Liver (tissue), 9 donors: ENCODE data around the gene COX7B. TPM values are rescaled to one million over a fixed set of nuclear protein-coding genes. Genes with fewer than 3 reads are reported as not detected.

Source experiments
- DNase-seq: peaks from one replicate; pipeline ENCODE4 v3.0.0-alpha.2; 2017; ENCODE audit warnings: low spot score
- H3K27ac ChIP-seq, 2 donors: one replicate each; pipeline ENCODE4 v1.7.0; 2013; ENCODE audit warnings: inconsistent platforms in 2 of 2, low read length in 2 of 2, control low read depth in 1 of 2, low read depth in 1 of 2, mild to moderate bottlenecking in 1 of 2
- H3K27me3 ChIP-seq, 4 donors: one replicate each; pipeline versions ENCODE4 v1.6.1 to v1.7.0; 2013; ENCODE audit warnings: low read length in 3 of 4, inconsistent platforms in 1 of 4, mild to moderate bottlenecking in 1 of 4, moderate library complexity in 1 of 4; ENCODE audit not compliant: control insufficient read depth in 4 of 4, insufficient read depth in 4 of 4
- H3K36me3 ChIP-seq, 4 donors: one replicate each; pipeline versions ENCODE4 v1.6.1 to v1.7.0; 2013; ENCODE audit warnings: low read length in 3 of 4, mild to moderate bottlenecking in 3 of 4, low read depth in 1 of 4, moderate library complexity in 1 of 4; ENCODE audit not compliant: control insufficient read depth in 4 of 4, insufficient read depth in 3 of 4
- H3K4me1 ChIP-seq, 4 donors: one replicate each; pipeline versions ENCODE4 v1.6.1 to v1.7.0; 2013; ENCODE audit warnings: low read length in 3 of 4, mild to moderate bottlenecking in 3 of 4, moderate library complexity in 1 of 4; ENCODE audit not compliant: control insufficient read depth in 4 of 4, insufficient read depth in 4 of 4
- H3K4me3 ChIP-seq, 3 donors: one replicate each; pipeline versions ENCODE4 v1.6.1 to v1.7.0; 2013; ENCODE audit warnings: low read length in 3 of 3, control low read depth in 1 of 3, low read depth in 1 of 3, mild to moderate bottlenecking in 1 of 3
- H3K9ac ChIP-seq, 2 donors: one replicate each; pipeline ENCODE4 v1.7.0; 2013; ENCODE audit warnings: low read length in 2 of 2, mild to moderate bottlenecking in 2 of 2, moderate library complexity in 2 of 2, control low read depth in 1 of 2, low read depth in 1 of 2
- H3K9me3 ChIP-seq, 4 donors: one replicate each; pipeline versions ENCODE4 v1.6.1 to v1.7.0; 2013; ENCODE audit warnings: low read length in 3 of 4; ENCODE audit not compliant: control insufficient read depth in 4 of 4
- CTCF ChIP-seq: fragments of 150-350 bp; IDR thresholded peaks from 2 replicates; pipeline ENCODE4 v1.5.1; 2017; ENCODE audit warnings: improper control_type of control experiment, low read depth, low read length; ENCODE audit not compliant: missing input control
- EGR1 ChIP-seq, 2 donors: IDR thresholded peaks; 2 replicates each; pipeline ENCODE4 v1.6.1; 2016 to 2018; ENCODE audit warnings: antibody characterized with exemption in 2 of 2, low read depth in 2 of 2
- FOXA1 ChIP-seq: IDR thresholded peaks from 2 replicates; pipeline ENCODE4 v1.6.1; 2016; ENCODE audit warnings: antibody characterized with exemption
- FOXA2 ChIP-seq: IDR thresholded peaks from 2 replicates; pipeline ENCODE4 v1.6.1; 2016; ENCODE audit warnings: antibody characterized with exemption
- GABPA ChIP-seq, 2 donors: IDR thresholded peaks in 1 of 2; conservative IDR thresholded peaks in 1 of 2; 2 replicates each; pipeline ENCODE4 v1.6.1; 2016; ENCODE audit warnings: antibody characterized with exemption in 2 of 2, mild to moderate bottlenecking in 1 of 2, moderate library complexity in 1 of 2
- JUND ChIP-seq, 2 donors: IDR thresholded peaks; 2 replicates each; pipeline ENCODE4 v1.6.1; 2016; ENCODE audit warnings: antibody characterized with exemption in 2 of 2
- MAX ChIP-seq: IDR thresholded peaks from 2 replicates; pipeline ENCODE4 v1.6.1; 2016; ENCODE audit warnings: antibody characterized with exemption
- NR2F2 ChIP-seq: IDR thresholded peaks from 2 replicates; pipeline ENCODE4 v1.6.1; 2016; ENCODE audit warnings: antibody characterized with exemption
- RAD21 ChIP-seq, 2 donors: IDR thresholded peaks; 2 replicates each; pipeline ENCODE4 v1.6.1; 2016; ENCODE audit warnings: antibody characterized with exemption in 2 of 2, mild to moderate bottlenecking in 2 of 2
- RXRA ChIP-seq, 2 donors: IDR thresholded peaks; 2 replicates each; pipeline ENCODE4 v1.6.1; 2017 to 2018; ENCODE audit warnings: antibody characterized with exemption in 2 of 2, mild to moderate bottlenecking in 1 of 2
- TAF1 ChIP-seq: conservative IDR thresholded peaks from 2 replicates; pipeline ENCODE4 v1.6.1; 2016; ENCODE audit warnings: antibody characterized with exemption, mild to moderate bottlenecking
- YY1 ChIP-seq: IDR thresholded peaks from 2 replicates; pipeline ENCODE4 v1.6.1; 2016; ENCODE audit warnings: antibody characterized with exemption, mild to moderate bottlenecking
- WGBS: extraction: QIAGEN DNeasy Blood & Tissue Kit; methylation state at CpG from one replicate; pipeline ENCODE4 v1.1.7; 2013; 5-methylcytosine and 5-hydroxymethylcytosine counted together
- polyA plus RNA-seq, 2 donors: library from polyadenylated mRNA; stranded (reverse) in 1 of 2; unstranded in 1 of 2; fragments of 200-250 nt in 1 of 2; fragments of >200 nt in 1 of 2; fragmentation: Nextera tagmentation in 1 of 2; extraction: Ambion mirVana in 1 of 2; gene quantifications; one replicate each; pipeline versions ENCODE4 v1.2.1 to v1.2.3, GENCODE V29; 2013 to 2015
- total RNA-seq, 2 donors: library from RNA; depleted of rRNA; stranded (reverse); fragments of >200 nt; gene quantifications; one replicate each; pipeline ENCODE4 v1.2.3, GENCODE V29; 2014
- TF ChIP-seq, protein P1 (sequence below): IDR thresholded peaks from 2 replicates; pipeline ENCODE4 v1.6.1; 2016; ENCODE audit warnings: antibody characterized with exemption
- TF ChIP-seq, protein P2 (sequence below): IDR thresholded peaks from 2 replicates; pipeline ENCODE4 v1.6.1; 2016; ENCODE audit warnings: antibody characterized with exemption, mild to moderate bottlenecking
- TF ChIP-seq, protein P3 (sequence below): IDR thresholded peaks from 2 replicates; pipeline ENCODE4 v1.6.1; 2016; ENCODE audit warnings: antibody characterized with exemption
- donor health status: healthy.
- donor health status: healthy.
- donor health status: healthy.
- donor health status: healthy.
- donor health status: healthy.

Gene COX7B
- total and polyA plus RNA-seq, 4 donors: 194 to 576 (median 480) TPM

DNA sequence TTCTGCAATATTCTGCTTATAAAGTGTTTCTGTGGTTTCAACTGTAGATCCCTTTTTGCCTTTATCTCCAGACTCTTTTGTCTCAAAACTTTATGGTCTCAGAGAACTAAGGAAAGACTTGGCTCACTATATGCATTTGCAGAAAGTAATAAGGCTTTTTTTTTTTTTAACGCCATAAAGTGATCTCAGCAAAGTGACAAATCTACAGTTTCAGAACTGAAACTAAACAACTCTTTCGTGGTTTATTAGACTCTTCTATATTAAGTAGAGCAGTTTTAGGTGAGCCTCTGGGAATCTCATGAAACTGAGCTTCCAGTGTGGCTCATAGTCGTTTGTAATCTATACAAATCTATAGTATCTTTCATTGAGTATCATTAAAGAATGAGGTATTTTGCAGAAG, 26.5 kb downstream of the COX7B start (continued):
- TF ChIP-seq, protein P1, sequence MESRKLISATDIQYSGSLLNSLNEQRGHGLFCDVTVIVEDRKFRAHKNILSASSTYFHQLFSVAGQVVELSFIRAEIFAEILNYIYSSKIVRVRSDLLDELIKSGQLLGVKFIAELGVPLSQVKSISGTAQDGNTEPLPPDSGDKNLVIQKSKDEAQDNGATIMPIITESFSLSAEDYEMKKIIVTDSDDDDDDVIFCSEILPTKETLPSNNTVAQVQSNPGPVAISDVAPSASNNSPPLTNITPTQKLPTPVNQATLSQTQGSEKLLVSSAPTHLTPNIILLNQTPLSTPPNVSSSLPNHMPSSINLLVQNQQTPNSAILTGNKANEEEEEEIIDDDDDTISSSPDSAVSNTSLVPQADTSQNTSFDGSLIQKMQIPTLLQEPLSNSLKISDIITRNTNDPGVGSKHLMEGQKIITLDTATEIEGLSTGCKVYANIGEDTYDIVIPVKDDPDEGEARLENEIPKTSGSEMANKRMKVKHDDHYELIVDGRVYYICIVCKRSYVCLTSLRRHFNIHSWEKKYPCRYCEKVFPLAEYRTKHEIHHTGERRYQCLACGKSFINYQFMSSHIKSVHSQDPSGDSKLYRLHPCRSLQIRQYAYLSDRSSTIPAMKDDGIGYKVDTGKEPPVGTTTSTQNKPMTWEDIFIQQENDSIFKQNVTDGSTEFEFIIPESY: no peak
- TF ChIP-seq TAF1: no peak

- WGBS: 64% methylated on average over 1 of the region's 1 CpG
- DNase-seq: no peak
- H3K4me3 ChIP-seq: no peak overlapping the region
- no peaks in the 10 kb centered on the region for H3K9me3 ChIP-seq
- TF ChIP-seq FOXA2 (no peak), EGR1 (IDR thresholded peaks at IDR 0.05; ENCODE audit: low read depth in 2 of 2) (no peak)
- no peaks in the 10 kb centered on the region for H3K36me3 ChIP-seq
- no peak overlapping the region for H3K9ac ChIP-seq
- H3K4me1 ChIP-seq: no peaks in the 10 kb centered on the region
- H3K27ac ChIP-seq: no peak overlapping the region
- H3K27me3 ChIP-seq: no peaks in the 10 kb centered on the region
Observed at GRCh38 chrX:77930581-77930980, 31.3 kb downstream of the COX7B start.

DNA sequence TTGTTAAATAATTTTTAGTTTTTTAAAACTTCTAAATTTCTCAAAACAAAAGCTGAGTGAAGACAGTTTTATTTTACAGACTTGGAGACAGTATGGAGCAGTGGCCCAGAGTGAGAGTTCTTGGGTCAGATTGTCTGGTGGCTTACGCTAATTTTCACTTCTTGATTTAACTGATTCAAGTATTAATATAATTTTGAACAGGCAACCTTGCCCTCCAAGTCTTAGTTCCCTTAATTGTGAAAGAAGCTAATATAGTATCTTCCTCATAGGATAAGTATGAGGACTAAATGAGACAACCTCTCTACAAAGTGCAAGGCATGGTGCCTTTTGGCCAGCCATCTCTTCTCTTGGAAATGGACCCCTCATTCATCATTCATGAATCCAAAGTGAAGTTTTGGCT, 36.6 kb downstream of the COX7B start:
- Histone ChIP-seq H3K4me1 (no peaks in the 10 kb centered on the region), H3K4me3 (no peak overlapping the region), H3K27ac (no peak overlapping the region), H3K9me3 (no peaks in the 10 kb centered on the region), H3K9ac (no peak overlapping the region), H3K36me3 (no peaks in the 10 kb centered on the region), H3K27me3 (no peaks in the 10 kb centered on the region)
- TF ChIP-seq FOXA2: no peak
- no peak for TF ChIP-seq JUND (IDR thresholded peaks at IDR 0.05)
- no peak for TF ChIP-seq YY1
- TF ChIP-seq, protein P2, sequence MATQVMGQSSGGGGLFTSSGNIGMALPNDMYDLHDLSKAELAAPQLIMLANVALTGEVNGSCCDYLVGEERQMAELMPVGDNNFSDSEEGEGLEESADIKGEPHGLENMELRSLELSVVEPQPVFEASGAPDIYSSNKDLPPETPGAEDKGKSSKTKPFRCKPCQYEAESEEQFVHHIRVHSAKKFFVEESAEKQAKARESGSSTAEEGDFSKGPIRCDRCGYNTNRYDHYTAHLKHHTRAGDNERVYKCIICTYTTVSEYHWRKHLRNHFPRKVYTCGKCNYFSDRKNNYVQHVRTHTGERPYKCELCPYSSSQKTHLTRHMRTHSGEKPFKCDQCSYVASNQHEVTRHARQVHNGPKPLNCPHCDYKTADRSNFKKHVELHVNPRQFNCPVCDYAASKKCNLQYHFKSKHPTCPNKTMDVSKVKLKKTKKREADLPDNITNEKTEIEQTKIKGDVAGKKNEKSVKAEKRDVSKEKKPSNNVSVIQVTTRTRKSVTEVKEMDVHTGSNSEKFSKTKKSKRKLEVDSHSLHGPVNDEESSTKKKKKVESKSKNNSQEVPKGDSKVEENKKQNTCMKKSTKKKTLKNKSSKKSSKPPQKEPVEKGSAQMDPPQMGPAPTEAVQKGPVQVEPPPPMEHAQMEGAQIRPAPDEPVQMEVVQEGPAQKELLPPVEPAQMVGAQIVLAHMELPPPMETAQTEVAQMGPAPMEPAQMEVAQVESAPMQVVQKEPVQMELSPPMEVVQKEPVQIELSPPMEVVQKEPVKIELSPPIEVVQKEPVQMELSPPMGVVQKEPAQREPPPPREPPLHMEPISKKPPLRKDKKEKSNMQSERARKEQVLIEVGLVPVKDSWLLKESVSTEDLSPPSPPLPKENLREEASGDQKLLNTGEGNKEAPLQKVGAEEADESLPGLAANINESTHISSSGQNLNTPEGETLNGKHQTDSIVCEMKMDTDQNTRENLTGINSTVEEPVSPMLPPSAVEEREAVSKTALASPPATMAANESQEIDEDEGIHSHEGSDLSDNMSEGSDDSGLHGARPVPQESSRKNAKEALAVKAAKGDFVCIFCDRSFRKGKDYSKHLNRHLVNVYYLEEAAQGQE: no peak
- no peak for TF ChIP-seq EGR1 (IDR thresholded peaks at IDR 0.05; ENCODE audit: low read depth in 2 of 2)
- TF ChIP-seq NR2F2: no peak
- TF ChIP-seq, protein P3, sequence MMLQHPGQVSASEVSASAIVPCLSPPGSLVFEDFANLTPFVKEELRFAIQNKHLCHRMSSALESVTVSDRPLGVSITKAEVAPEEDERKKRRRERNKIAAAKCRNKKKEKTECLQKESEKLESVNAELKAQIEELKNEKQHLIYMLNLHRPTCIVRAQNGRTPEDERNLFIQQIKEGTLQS: no peak
- TF ChIP-seq, protein P1: no peak
- no peak for TF ChIP-seq RXRA (IDR thresholded peaks at IDR 0.05)
- TF ChIP-seq FOXA1: no peak
- TF ChIP-seq RAD21 (IDR thresholded peaks at IDR 0.05): no peak
- TF ChIP-seq MAX: no peak
- TF ChIP-seq TAF1: no peak
- no peak for TF ChIP-seq GABPA (IDR thresholded peaks at IDR 0.05 in 1 of 2, conservative IDR thresholded peaks at IDR 0.05 in 1 of 2)
- no peak for TF ChIP-seq CTCF
- 91% methylated on average over 1 of the region's 1 CpG for WGBS
- DNase-seq: no peak
